NCI-H2081 (cell line): Measurements from ENCODE around the gene TRAPPC10.
"Not testable (repeated sequence)": the region's sequence is repeated elsewhere in the genome, so short reads cannot be mapped to it uniquely, and the experiment has no call there.

ENCODE experiments used
- DNase-seq, 2 experiments: peaks; one replicate each; lab custom pipeline; 2025; lab: John Stamatoyannopoulos, UW

The TRAPPC10 gene

DNA sequence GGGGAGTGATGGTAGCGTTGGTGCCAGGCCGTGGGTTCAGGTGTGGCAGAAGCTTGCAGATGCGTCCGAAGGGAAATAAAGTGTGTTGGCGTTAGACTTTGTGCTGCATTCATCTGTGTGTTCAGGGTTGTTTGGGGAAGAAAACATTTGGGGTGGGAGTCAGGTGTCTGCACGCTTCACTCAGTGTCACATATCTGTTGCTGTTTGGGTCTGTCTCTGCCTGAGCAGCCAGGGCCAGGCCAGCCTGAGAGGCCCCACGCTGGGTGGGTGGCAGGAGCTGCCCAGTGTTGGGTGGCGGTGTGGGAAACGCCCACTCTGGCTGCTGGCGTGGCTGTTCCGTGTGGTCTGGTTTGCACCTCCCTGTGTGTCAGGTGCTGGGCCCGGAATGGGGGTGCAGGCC, 133.5 kb downstream of the TRAPPC10 start:
- not testable (repeated sequence) for DNase-seq

DNA sequence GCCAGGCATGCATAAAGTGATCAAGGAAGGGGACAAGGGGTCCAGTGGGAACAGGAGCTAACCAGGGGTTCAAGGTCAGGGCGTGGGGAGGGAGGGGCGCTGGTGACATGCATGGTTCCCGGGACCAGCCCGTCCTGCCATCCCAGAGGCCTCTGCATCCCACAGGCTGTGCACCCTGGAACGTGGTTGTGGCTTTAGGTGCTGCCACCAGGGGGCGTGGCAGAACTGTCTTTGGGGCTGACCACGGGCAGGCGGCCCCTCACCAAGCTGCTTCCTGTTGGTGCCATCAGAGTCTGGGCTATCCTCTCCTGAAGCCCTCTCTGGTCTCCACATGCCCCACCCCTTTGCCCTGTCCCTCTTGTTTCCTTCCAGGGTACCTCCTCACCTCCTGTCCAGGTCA, 135.0 kb downstream of the TRAPPC10 start:
- not testable (repeated sequence) for DNase-seq

DNA sequence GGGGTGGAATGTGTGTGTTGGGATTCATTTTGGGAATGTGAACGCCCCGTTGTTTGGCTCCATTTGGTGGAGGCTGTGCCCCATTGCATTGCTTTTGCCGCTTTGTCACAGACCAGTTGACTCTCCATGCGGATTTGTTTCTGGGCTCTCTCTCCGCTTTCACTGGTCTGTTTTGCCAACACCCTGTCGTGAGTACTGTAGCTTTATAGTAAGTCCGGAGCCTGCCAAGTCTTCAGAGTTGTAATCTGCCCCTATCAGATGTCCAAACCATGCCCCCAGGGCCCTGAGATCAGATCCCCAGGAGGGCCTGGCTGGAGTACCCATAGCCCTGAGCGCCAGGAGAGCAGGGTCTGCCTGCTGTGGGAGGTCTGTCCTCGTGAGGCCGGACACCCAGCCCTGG, 138.1 kb downstream of the TRAPPC10 start:
- not testable (repeated sequence) for DNase-seq

DNA sequence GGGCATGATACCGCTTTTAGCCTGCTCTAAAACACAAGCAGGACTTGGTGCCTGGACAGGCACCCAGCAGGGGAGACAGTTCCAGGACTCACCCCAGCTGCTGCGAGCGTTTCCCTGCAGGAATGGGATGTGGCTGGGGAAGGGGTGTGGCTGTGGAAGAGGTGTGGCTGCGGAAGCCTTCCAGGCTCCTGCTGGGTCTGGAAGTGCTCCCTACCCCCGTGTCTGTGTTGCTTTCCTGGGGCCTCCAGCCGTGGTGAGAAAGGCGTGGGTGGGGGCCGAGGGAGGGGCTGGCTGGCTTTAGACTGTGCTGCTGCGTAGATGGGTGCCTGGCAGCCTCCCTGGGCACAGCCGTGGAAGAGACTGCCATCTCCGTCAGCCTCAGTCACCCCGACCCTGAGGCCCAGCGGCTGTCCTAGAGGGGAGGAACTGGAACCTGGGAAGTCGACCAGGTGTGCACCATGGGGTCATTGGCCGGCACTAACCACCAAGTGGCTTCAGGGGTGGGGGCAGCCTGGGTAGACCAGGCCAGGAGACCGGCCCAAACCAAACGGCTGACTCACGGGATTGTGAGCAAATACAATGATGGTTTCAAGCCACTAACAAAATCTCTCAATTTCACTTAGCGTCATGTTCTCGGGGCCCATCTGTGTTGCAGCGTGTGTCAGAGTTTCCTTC, 141.2 kb downstream of the TRAPPC10 start:
- DNase-seq: not testable (repeated sequence)

DNA sequence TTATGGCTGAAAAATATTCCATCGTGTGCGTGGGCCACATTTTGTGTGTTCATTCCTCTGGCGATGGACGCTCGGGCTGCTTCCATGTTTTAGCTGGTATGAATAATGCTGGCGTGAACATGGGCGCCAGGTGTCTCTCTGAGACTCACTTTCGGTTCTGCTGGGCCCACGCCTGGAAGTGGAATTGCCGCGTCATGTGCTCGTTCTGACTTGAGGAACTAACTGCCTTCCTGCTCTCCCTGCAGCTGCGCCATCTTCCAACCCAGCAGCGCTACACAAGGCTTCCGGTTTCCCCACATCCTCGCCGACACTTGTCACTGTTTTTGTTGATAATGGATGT, 141.8 kb downstream of the TRAPPC10 start:
- not testable (repeated sequence) for DNase-seq

DNA sequence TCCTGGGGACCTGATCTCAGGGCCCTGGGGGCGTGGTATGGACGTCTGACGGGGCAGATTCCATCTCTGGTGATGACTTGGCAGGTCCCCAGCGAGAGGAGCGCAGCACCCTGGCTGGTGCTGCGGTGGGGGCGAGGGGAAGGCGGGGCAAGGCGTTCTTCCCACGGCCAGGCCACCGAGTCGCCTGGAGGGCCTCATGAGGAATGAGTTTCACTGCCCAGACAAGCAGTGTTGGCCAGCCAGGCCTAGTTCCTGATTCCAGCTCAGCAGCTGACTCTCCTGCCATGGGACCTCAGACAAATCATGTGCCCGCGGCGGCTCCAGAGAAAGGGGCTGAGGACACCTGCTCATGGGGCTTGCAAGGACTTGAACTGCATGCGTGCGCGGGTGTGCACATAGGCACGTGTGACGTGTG, 142.7 kb downstream of the TRAPPC10 start:
- not testable (repeated sequence) for DNase-seq

DNA sequence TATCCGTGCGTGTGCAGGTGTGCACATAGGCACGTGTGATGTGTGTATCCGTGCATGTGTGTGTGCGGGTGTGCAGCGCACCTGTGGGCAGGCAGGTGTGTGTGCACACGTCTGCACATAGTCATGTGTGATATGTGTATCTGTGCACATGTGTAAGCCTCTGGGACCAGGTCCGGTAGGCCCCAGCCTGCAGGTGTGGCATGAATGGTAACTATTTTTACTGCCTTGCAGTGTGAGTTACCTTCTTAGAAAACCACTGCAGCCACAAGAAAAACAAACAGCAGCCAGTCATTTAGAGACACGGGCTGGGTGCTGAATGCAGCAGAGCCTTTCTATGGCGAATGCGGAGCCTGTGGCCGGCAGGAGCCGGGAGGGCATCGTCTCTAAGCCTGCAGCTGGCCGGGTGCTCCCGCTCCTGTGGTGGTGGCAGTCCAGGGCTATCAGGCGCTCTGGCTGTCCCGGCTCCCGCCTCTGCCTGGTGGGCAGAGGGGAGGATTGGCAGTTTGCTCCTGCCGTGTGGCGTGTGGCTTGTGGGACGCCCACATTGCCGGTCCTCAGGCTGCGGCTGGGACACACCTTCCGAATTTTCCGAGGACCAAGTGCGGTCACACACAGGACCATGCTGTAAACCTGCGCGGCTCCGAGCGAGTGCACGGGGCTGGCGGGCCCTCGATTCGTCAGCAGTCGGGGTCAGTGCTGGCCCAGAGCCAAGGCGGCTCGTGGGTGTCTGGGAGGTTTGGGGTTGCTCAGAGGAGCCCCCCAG, 143.3 kb downstream of the TRAPPC10 start:
- not testable (repeated sequence) for DNase-seq

DNA sequence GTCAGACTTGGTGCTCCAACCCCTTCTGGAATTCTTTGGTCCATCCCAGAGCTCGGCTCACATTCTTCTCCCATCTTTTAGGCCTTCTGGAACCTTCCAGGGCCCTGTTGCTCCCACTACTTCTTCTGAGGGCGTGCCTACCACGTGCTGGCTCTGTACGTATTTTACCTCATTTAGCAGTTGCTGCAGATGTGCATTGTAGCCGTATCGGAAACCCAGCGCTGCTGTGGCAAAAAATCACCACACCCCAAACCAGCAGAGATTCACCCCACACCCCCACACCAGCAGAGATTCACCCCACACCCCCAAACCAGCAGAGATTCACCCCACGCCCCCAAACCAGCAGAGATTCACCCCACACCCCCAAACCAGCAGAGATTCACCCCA, 143.9 kb downstream of the TRAPPC10 start:
- not testable (repeated sequence) for DNase-seq
